HCT116 (cell line): ENCODE data around the gene CYTL1.

Experiments
- ATF3 ChIP-seq: IDR thresholded peaks from 2 replicates; pipeline ENCODE4 v1.6.1; 2012
- CEBPB ChIP-seq: IDR thresholded peaks from 2 replicates; pipeline ENCODE4 v1.6.1; 2012; ENCODE audit warnings: low read depth
- CTCF ChIP-seq, 3 experiments: fragments of 200-600 bp in 1 of 3; sonication (generic) in 1 of 3; IDR thresholded peaks in 2 of 3; conservative IDR thresholded peaks in 1 of 3; 2 replicates each; pipeline ENCODE4 v1.5.1; 2012 to 2017; ENCODE audit warnings: low read depth in 2 of 3, low read length in 2 of 3, antibody characterized with exemption in 1 of 3, borderline replicate concordance in 1 of 3, control low read depth in 1 of 3, mild to moderate bottlenecking in 1 of 3, mixed read lengths in 1 of 3, mixed run types in 1 of 3, moderate library complexity in 1 of 3; ENCODE audit not compliant: insufficient read depth in 1 of 3
- EGR1 ChIP-seq: IDR thresholded peaks from 2 replicates; pipeline ENCODE4 v1.6.1; 2012; ENCODE audit warnings: low read depth
- EZH2 ChIP-seq: fragments of 200-600 bp; sonication (generic); IDR thresholded peaks from 2 replicates; pipeline ENCODE4 v1.6.1; 2017; ENCODE audit warnings: antibody characterized with exemption, mixed run types
- JUND ChIP-seq: IDR thresholded peaks from 2 replicates; pipeline ENCODE4 v1.6.1; 2012
- POLR2A ChIP-seq: IDR thresholded peaks from 2 replicates; pipeline ENCODE4 v1.7.0; 2011; ENCODE audit warnings: borderline replicate concordance; ENCODE audit not compliant: insufficient read depth, insufficient read length; ENCODE audit errors: extremely low read depth
- RAD21 ChIP-seq: IDR thresholded peaks from 2 replicates; pipeline ENCODE4 v1.6.1; 2012; ENCODE audit warnings: low read depth, mild to moderate bottlenecking
- SIN3A ChIP-seq: IDR thresholded peaks from 2 replicates; pipeline ENCODE4 v1.6.1; 2012; ENCODE audit warnings: low read depth
- SP1 ChIP-seq: IDR thresholded peaks from 2 replicates; pipeline ENCODE4 v1.6.1; 2012; ENCODE audit warnings: low read depth
- ZBTB33 ChIP-seq: IDR thresholded peaks from 2 replicates; pipeline ENCODE4 v1.6.1; 2011; ENCODE audit warnings: mild to moderate bottlenecking, low read length, moderate library complexity; ENCODE audit not compliant: insufficient replicate concordance; ENCODE audit errors: extremely low read depth
- ZNF274 ChIP-seq: fragments of 200-500 bp; sonication (Bioruptor generic); IDR thresholded peaks from 2 replicates; pipeline ENCODE4 v1.6.1; 2014; ENCODE audit warnings: mild to moderate bottlenecking, low read depth, low read length, inconsistent platforms

- no peak for TF ChIP-seq JUND
- no peak for TF ChIP-seq EZH2
- no peak for TF ChIP-seq ZBTB33
- TF ChIP-seq CTCF (IDR thresholded peaks at IDR 0.05 in 2 of 3, conservative IDR thresholded peaks at IDR 0.05 in 1 of 3; ENCODE audit: borderline replicate concordance in 1 of 3, insufficient read depth in 1 of 3, low read depth in 2 of 3, low read length in 2 of 3): no peak
- TF ChIP-seq ZNF274: no peak
- TF ChIP-seq EGR1: no peak
- no peak for TF ChIP-seq RAD21
- TF ChIP-seq ATF3: no peak
- TF ChIP-seq SIN3A: no peak
- no peak for TF ChIP-seq SP1
- TF ChIP-seq POLR2A: no peak
- no peak for TF ChIP-seq CEBPB
Measured at GRCh38 chr4:5030221-5030620, 11.0 kb upstream of the CYTL1 start.
